Measurements from ENCODE around the gene PFKL.
"Not testable (repeated sequence)": the region's sequence is repeated elsewhere in the genome, so short reads cannot be mapped to it uniquely, and the experiment has no call there.

The PFKL gene

DNA sequence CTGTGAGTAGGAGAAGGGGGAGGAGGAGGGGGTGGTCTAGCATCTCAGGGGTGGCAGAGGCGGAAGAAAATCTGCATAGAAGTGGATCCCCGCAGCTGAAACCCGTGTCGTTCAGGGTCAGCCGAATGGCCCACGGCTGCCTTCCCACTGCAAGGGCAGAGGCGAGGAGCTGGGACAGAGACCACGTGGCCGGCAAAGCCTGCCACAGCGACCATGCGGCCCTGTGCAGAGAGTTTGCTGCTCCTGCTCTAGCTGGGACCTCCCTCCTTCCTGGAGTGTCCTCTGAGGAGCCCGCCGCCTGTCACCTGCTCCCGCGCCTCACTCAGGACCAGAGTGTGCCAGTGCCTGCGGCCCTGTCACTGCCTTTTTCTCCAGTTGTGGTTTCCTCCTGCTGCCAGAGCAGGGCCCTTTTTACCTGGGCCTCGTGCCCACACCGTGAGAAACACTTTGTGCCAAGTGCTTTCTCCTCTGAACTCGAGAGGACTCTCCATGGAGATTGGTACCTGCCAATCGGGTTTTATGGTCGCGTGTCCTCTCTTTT, 48.1 kb downstream of the PFKL start:
- DNase-seq: no peak

DNA sequence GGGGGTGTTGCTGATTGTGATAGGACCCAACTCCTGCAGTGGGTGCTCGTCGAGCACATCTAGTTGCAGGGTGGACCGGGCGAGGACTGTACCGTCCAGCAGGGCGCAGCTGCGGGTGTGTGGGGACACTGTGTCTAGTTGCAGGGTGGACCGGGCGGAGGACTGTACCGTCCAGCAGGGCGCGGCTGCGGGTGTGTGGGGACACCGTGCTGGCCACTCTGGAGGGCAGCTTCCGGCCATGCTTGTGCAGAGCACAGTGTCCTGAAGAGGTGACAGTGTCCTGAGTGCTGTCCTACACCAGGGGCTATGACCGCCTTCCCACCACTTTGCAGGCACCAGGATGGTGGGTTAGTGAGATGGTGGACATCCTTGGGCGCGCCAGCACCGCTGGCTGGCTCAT, 49.0 kb downstream of the PFKL start:
- no peak for DNase-seq

DNA sequence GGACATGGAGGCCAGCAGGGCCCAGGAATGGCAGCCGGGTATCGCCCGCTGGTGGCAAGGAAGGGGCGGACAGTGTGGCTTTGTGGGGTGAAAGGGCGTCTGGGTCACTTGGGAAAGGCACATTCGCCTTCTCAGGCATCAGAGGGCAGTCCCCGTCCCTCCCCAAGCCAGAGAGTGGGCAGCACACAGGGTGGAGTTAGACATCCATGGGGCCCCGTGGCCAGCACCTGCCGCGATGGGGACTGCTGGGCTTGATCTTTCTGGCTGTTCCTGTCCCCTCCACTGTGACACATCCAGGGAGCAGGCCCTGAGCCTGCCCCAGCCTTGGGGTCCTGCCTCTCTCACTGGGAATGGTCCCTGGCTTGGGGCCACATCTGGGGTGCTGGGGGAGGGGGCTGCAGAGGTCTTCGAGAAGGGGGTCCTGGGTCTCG, 49.6 kb downstream of the PFKL start:
- DNase-seq: no peak

DNA sequence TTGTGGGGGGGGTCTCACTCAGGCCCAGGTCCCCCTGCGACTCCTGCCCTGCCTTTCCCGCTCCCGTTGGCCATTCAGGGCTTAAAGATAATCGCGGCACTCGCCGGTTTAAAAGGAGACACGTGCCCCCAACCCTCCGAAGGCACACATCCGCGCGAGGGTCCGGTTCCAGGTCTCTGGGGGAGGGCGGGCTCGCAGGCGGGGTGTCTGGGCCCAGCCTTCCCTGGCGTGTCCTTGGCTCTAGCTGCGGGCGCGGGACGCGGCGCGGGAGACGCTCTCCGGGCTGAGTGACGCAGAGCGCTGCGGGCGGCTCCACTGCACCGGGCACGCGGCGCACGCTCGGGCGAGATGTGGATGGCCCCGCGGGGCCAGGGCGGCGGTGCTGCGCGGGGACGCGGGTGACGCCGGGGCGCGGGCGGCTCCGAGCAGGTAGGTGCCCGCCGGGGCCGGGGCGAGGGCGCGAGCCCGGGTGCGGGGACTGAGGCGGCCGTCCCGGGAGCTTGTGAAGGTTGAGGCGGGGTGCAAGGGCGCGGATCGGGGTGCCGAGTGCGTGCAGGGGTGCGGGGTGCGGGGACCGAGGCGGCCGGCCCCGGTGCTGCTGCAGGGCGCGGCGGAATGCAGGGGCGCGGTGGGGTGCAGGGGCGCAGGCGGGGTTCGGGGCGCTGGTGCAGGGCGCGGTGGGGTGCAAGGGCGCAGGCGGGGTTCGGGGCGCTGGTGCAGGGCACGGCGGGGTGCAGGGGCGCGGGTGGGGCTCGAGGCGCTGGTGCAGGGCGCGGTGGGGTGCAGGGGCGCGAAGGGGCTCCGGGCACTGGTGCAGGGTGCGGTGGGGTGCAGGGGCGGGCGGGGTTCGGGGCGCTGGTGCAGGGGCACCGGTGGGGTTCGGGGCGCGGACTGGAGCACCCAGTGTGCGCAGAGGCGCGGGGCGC, 50.3 kb downstream of the PFKL start:
- no peak for DNase-seq

DNA sequence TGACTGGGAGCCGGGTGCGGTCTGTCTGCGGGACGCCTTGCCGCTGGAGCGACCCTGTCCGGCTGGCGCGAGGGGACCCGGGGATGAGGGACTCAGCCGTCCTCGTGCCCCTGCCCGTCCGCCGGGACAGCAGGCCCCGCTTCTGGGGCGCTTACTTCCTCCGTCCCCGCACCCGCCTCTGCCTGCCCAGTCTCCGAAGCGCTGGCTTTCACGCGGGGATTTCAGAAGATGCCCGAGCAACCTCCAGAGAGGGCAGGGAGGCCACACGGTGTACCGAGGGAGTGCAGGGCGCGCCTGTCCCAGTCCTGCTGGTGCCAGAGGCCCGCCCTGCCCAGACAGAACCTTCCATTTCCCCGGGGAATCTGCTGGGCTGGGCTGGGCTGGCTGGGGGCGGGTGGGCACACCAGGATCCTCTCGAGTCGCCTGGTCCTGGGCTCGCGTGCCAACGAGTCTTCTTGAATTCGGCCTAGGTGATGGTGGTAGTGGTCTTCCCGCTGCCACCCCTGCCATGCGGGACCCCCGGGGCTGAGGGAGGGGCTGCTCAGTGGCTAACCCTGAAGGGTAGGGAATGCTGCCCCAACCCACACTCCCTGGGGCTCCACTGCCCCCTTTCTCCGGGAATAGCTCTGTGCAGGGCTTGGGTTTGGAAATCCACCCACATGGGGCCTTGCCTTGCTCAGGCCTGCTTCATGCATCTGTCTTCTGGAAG, 51.1 kb downstream of the PFKL start:
- DNase-seq: no peak

DNA sequence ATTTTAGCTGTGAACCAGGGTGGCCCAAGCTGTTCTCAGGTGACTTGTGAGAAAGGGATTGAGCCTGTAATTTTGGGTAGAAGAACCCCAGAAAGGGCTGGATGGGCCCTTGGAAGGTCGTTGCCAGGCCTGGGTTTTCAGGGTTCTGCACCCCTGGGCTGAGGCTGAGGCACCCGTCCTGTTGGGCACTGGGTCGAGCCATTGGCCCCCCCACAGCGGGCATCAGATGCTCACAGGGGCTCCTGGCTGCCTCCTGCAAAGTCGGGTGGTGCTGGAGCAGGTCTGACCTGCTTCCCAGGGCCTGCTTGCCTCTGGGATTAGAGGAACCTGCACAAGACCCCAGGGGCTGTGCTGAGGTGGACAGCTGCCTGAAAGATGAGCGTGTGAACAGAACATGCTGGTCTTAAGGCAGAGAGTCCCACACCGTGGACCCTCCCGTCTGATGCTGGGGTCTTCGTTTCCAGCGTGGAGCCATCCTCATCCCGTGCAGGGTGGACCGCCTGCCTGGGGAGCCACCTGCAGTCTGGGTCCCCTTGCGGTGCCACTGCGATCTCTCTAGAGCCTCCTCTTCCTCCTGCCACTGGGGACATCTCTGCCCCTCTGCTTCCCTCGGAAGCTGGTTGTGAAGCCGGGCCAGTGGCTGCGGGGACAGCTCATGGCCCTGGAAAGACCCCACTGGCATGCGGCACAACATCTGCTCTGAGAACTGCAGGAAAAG, 51.8 kb downstream of the PFKL start:
- no peak for DNase-seq

DNA sequence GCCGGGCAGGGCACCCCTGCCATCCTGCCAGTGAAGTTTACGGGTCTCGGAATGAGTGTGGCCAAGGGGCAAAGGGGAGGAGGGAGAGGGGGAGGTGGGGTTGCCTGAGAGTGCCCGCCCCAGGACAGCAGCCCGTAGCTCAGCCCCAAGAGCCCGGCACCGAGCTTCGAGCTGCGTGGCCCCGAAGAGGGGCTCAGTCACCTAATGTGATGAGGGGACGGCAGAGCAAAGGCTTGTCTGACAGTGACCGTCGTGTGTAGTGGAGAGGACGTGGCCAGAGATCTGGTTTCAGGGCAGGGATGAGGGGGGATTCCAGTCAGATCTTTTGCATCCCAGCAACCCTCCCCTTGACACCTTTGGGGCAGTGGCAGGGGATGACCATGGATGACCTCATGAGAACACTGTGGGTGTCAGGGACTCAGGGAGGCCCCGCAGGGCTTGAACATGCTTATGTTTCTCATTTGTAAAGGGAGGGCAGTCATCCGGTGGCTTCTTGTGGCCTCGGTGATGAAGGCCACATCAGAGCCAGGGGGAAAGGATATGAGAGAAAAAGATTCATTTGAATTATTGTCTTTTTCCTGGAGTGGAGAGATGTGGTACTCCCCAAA, 52.5 kb downstream of the PFKL start:
- no peak for DNase-seq

DNA sequence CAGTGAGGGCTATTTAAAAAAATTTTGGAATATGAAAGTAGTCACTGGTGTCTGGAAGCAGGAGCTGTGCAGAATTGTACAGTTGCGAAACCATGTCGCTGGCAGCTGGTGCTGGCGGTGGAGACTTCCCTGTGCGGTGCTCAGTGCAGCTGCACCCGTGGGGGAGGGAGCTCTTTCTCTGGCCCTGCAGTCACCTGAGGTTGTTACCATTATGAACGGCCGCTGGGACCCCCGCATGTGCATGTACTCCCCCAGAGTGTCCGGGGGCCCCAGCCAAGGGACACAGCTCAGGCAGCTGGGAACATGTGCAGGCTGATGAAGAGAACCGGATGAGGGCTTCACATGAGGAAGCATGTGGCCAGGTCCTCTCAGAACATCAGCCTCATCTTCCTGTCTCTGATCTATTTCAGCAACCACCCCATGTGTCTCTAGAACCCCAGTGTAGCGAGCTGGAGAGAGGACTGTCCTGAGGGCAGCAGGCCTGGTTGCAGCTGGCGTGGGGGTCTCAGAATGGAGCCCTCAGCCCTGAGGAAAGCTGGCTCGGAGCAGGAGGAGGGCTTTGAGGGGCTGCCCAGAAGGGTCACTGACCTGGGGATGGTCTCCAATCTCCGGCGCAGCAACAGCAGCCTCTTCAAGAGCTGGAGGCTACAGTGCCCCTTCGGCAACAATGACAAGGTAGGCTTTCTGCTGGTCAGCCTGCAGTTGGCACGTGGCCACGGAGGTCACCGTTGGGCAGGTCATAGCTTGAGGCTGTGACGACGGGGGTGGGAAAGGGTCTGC, 53.5 kb downstream of the PFKL start, which contains the start of gene TRPM2:
Gene TRPM2 (plus strand): TSS at position 431 of the 780 bp plus-strand sequence. CDS start 80 bp downstream, at position 511.
- no peak for DNase-seq

DNA sequence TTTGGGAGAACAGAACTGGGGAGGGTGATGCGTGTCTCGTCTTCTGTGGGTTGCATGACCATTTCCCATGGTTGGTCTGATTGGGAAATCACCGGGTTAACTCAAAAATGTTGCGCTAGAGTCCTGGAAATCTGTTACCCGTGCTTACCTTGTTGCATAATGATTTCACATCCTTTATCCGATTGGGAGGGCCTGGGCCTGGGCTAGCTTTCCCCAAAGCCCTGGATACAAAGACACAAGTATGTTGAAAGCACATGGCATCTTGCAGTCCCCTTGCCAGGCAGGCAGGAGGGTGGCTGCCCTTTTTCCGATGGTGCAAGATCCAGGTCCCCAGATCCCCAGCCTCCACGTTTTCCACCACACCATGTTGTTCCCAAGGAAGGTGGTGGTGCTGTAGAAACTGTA, 54.1 kb downstream of the PFKL start:
- no peak for DNase-seq

DNA sequence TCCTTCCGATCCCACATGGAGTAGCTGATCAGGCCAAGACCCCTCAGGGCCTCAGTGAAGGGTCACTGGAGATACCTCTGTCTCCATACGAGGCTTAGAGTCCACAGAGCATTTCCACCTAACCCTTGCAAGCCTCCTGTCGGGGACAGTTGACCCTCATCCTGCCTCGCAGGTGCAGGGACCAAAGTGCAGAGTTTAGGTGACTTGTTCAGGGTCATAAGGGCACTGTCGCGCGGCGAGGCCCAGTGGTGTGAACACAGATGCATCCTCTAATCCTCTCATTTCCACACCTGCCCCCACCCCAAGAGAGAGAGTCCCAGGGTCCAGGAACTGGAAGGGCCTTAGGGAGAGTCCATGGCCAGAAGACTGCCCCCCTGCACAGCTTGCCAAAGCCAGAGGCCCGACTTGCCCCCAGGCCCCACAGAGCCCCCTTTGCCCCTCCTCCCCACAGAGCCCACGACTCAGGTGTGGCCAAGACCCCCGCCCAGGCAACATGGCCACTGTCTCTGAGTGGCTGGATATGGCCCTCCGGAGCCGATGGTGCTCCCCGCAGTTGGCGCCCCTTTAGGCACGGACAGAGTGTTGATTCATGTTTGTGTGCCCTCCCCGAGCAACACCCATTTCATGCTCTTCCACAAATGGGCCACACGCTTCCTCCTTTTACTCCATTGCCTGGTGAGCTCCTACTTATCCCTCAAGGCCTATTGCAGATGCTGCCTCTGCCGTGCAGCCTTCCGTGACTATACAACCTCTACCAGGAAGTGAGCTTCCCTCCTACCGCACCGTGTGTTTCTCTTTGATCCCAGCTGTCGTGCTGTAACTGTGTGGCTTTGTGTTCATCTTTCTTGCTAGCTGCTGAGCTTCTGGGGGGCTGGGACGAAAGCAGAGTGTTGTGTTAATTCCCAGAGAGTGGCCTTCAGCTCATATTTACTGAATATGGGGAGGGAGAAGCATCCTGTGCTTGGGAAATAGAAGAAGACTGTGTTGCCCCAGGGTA, 55.2 kb downstream of the PFKL start:
- no peak for DNase-seq

DNA sequence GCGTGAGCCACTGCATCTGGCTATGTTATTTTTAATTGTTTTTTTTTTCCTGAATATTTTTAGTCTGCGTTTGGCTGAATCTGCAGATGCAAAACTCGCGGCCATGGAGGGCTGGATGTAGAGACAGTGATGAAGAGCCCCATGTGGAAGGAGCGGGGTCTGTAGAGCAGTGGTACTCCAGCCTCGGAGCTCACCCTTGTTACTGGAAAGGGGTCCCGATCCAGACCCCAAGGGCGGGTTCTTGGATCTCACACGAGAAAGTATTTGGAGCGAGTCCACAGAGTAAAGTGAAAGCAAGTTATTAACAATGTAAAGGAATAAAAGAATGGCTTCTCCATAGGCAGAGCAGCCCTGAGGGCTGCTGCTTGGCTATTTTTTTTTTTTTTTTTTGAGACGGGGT, 56.3 kb downstream of the PFKL start:
- DNase-seq: no peak

DNA sequence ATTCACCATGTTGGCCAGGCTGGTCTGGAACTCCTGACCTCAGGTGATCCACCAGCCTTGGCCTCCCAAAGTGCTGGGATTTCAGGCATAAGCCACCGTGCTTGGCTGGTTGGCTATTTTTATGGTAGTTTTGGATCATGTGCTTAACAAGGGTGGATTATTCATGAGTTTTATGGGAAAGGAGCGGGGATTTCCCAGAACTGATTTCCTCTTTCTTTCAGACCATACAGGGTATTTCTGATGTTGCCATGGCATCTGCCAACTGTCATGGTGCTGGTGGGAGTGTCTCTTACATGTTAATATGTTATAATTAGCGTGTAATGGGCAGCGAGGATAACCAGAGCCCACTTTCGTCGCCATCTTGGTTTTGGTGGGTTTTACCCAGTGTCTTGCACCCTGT, 56.8 kb downstream of the PFKL start:
- no peak for DNase-seq

DNA sequence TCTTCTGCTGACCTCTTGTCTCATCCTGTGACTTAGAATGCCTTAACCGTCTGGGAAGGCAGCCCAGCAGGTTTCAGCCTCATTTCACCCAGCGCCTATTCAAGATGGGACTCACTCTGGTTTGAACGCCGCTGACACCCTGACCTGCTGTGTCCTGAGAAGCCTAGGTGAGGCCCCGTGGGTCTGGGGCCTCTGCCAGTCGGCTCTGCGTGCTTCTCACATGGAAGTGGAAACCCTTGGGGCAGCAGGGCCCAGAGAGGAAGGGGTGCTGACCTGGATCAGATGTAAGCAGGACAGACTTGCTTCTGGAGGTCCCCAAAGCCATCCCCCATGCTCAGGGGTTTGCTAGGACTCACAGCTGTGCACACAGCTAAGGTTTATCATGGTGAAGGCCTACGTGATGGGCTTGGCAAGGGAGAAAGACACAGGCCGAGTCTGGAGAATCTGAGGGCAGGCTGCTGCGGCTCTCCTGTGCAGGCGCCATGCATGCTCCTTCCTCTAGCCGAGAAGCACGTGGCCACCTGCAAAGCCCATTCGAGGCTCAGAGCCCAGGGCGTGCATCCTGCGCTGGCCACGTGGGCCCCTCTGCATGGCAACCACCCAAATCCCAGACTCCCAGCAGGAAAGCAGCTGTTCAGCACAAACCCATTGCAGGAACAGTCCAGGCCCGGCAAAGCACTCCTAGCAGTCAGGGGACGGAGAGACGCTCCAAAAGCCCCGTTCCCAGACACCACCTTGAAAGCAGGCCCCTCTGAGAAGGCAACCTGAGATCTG, 57.4 kb downstream of the PFKL start:
- no peak for DNase-seq

DNA sequence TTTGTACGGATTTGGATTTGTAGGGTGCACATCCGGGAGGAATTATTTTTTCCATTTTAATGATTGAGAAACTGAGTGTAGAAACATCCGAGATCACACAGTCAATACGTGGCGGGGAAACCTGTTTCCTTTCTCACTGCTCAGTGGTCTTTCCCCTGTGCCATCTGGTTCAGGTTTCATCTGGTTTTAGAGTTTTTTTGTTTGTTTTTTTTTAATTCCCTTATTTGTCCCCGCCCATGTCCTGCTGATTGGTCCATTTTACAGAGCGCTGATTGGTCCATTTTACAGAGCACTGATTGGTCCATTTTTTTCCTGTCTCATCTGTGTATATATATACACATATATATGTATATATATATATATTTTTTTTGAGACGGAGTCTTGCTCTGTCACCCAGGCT, 59.5 kb downstream of the PFKL start:
- no peak for DNase-seq

DNA sequence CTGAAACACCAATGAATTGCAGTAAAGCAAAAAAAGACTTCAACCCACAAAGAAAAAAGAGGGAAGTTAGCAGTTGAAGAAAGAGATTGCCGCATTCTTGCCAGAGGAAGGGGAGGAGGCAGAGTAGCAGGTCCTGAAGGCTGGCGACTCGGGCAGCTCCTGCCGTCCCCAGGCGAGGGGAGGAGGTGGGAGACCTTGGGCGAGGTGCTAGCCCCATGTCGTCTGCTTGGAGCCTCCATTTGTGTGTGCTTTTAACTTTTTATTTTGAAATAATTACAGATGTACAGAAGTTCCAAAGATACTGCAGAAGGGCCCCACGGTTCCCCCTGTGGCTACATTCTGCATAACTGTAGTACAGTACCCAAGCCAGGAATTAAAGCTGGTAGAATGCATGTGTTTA, 60.3 kb downstream of the PFKL start:
- no peak for DNase-seq

DNA sequence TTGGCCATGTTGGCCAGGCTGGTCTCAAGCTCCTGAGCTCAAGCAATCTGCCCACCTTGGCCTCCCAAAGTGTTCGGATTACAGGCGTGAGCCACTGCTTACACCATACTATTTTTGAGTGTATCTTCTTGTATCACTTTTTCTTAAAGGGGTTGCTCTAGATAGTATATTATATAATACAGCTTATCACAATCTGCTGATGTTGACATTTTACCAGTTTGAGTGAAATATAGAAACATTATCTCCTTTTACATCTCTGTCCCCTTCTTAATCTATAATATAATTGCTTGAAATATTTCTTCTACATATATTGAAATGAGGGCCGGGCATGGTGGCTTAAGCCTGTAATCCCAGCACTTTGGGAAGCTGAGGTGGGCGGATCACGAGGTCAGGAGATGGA, 62.0 kb downstream of the PFKL start:
- not testable (repeated sequence) for DNase-seq

DNA sequence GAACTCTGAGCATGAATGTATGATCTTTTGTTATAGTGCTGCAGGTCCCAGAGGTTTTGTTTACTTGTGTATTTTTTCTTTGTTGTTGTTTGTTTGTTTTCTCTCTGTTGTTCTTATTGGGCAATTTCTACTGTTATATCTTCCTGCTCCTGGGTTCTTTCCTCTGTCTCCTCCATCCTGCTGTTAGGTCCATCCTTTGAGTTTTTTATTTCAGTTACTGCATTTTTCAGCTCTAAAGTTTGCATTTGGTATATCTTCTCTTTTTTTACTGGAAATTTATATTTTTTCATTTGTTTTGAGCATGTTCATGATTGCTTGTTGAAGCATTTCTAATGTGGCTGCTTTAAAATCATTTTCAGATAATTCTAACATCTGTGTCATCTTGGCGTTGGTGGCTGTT, 63.4 kb downstream of the PFKL start:
- no peak for DNase-seq

DNA sequence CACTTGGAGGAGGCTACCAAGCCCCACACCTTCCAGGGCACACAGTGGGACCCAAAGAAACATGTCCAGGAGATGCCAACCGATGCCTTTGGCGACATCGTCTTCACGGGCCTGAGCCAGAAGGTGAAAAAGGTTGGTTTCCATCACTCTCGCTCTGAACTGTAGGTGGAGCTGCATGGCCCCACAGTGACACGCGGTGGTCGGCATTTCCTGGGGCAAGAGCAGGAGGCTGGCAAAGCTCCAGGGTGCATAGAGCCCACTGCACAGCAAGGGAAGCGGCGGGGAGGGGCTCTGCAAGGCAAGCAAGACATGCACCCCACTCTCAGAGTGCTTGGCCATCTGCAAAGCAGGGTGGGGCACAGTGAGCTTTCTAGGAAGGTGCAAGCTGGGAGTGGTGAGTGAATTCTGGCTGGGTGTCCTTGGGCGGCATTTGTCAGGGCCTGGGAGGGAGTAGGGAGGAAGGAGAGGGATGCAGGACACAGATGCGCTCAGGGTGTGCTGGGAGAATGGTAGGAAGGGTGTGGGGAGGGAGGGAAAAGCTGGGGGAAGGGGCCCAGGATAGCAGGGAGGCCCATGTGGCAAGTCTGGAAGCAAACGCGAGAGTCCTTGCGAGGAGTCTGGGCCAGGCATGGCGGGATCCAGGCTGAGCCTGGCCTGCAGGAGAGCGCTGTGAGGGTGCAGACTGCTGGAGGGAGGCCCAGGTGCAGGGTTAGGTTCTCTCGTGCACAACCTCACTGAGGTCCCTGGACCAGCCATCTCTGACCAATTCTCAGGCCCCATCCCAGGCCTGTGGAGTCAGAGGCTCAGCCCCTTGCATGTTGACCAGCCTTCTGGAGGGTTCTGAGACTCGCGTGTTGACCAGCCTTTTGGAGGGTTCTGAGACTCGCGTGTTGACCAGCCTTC, 64.5 kb downstream of the PFKL start:
- no peak for DNase-seq
